ENCODE measurements around the gene GATAD2A. TPM values are rescaled to one million over a fixed set of nuclear protein-coding genes. Genes with fewer than 3 reads are reported as not detected.
"Not testable (repeated sequence)": the region's sequence is repeated elsewhere in the genome, so short reads cannot be mapped to it uniquely, and the experiment has no call there.

GATAD2A gene
- total RNA-seq, 2 experiments from 2014 or later = 123 to 139 TPM

DNA sequence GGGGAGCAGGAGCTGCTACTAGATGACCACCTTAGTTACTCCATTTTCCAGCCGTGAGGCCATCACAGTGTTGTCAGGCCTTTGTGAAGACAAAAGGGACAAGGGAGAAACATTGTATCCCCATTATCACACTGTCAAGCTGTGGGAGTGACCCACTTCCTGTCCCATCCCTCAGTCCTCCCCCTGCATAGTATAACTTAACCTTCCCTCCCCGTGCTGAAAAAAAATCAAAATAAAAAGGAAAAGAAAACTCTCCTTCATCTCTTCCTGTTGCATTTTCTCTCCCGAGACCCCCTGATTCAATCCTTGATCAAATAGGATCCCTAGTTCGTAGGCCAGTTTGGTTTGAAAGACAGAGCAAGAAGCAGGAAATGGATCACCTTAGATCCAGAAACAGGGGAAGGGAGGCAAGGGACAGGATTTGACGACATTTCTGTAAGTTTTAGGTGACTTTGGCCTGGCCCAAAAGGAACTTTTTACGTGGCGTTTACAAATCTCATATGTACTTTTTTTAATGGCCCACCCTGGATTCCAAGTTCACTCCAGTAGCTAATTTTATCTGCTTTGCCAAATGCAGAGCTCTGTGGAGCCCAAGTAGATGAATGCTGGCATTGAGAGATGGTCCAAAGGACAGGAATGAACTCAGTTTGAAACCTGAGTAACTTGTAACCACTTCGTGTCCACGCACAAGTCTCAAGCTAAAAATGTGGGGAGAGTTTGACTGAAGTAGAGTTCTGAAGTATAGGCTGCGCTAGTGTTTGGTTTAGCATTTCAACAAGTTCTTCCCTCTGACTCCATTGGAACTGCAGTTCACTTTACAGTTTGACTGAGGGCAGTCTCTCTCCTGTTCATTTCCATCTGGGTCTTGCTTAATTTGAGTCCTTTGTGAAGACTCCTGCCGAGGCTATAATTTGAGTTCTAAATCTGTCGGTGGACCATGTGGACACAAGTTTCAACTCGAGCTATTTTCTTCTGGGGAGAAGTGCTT lies 16.6 kb upstream of the GATAD2A start:
- H3K9me3 Mint-ChIP-seq (ENCODE audit: low read depth) = no peaks in the 10 kb centered on the region
- H3K36me3 Mint-ChIP-seq (ENCODE audit: low read depth) = peaks cover 18% of the 10 kb centered on the region
- CTCF ChIA-PET = interaction anchor here (0.6 to 1.8 kb wide), 4 partner anchors 10 to 110 kb away, joined by 3 to 4 read pairs (median 4); no protein-coding TSS in a partner anchor
- no peak for DNase-seq
- ATAC-seq = no peak
- no peaks in the 10 kb centered on the region for H3K27me3 Mint-ChIP-seq
- POLR2A ChIA-PET = interaction anchor here (0.6 to 1.0 kb wide), 5 partner anchors 10 to 100 kb away, joined by 3 to 6 read pairs (median 3); no protein-coding TSS in a partner anchor
- peaks cover 54% of the 10 kb centered on the region for H3K4me1 Mint-ChIP-seq
- intact Hi-C loops (cut with DNase I, micrococcal nuclease) = loop anchor here in 1 of 2 experiments (5.0 kb wide), 1 partner anchor 817 kb away; the partner anchor contains the start of gene UBA52
- peak overlapping the region; percentile 77 for H3K27ac Mint-ChIP-seq
- H3K4me3 Mint-ChIP-seq = peak overlapping the region; percentile 86

DNA sequence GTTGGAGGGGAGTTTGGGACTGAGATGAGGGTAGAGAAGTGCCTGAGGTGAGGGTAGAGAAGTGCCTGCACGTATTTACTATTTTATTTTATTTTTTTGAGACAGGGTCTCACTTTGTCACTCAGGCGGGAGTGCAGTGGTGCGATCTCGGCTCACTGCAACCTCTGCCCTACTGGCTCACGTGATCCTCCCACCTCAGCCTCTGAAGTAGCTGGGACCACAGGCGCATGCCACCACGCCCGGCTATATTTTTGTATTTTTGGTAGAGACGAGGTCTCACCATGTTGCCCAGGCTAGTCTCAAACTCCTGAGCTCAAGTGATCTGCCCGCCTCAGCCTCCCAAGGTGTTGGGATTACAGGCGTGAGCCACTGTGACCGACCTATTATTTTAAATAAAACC lies 15.8 kb upstream of the GATAD2A start:
- ATAC-seq; H3K9me3 Mint-ChIP-seq (ENCODE audit: low read depth); H3K27me3 Mint-ChIP-seq; DNase-seq; H3K4me3 Mint-ChIP-seq: not testable (repeated sequence)
- Mint-ChIP-seq H3K4me1 (peaks cover 61% of the 10 kb centered on the region), H3K27ac (peak overlapping the region; percentile 7), H3K36me3 (ENCODE audit: low read depth) (peaks cover 18% of the 10 kb centered on the region)
- intact Hi-C loops (cut with DNase I, micrococcal nuclease) = loop anchor here in 1 of 2 experiments (5.0 kb wide), 1 partner anchor 817 kb away; the partner anchor contains the start of gene UBA52
- CTCF ChIA-PET = interaction anchor here (0.6 to 1.8 kb wide), 3 partner anchors 9 to 101 kb away, joined by 3 to 4 read pairs (median 3); no protein-coding TSS in a partner anchor
- POLR2A ChIA-PET = interaction anchor here (0.8 to 1.0 kb wide), 2 partner anchors 17 to 99 kb away, joined by 3 to 6 read pairs; no protein-coding TSS in a partner anchor

DNA sequence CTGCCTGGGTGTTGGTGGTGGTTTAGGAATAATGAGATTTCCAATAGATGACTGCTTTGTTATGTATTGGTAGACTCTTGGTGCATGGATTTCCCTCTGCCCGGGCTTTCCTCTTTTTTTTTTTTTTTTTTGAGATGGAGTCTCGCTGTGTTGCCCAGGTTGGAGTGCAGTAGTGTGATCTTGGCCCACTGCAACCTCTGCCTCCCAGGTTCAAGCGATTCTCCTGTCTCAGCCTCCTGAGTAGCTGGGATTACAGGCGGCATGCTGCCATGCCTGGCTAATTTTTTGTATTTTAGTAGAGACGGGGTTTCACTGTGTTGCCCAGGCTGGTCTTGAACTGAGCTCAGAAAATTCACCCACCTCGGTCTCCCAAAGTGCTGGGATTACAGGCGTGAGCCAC lies 11.1 kb upstream of the GATAD2A start:
- ATAC-seq; H3K36me3 Mint-ChIP-seq (ENCODE audit: low read depth); DNase-seq; H3K27me3 Mint-ChIP-seq; intact Hi-C loops (cut with DNase I, micrococcal nuclease); H3K9me3 Mint-ChIP-seq (ENCODE audit: low read depth); H3K4me3 Mint-ChIP-seq: not testable (repeated sequence)
- POLR2A ChIA-PET = interaction anchor here (0.6 kb wide), 1 partner anchor 20 kb away, joined by 5 read pairs; no protein-coding TSS in a partner anchor
- peak overlapping the region; percentile 83 for H3K27ac Mint-ChIP-seq
- CTCF ChIA-PET = interaction anchor here (0.7 kb wide), 1 partner anchor 68 kb away, joined by 3 read pairs; no protein-coding TSS in a partner anchor
- peaks cover 40% of the 10 kb centered on the region for H3K4me1 Mint-ChIP-seq

DNA sequence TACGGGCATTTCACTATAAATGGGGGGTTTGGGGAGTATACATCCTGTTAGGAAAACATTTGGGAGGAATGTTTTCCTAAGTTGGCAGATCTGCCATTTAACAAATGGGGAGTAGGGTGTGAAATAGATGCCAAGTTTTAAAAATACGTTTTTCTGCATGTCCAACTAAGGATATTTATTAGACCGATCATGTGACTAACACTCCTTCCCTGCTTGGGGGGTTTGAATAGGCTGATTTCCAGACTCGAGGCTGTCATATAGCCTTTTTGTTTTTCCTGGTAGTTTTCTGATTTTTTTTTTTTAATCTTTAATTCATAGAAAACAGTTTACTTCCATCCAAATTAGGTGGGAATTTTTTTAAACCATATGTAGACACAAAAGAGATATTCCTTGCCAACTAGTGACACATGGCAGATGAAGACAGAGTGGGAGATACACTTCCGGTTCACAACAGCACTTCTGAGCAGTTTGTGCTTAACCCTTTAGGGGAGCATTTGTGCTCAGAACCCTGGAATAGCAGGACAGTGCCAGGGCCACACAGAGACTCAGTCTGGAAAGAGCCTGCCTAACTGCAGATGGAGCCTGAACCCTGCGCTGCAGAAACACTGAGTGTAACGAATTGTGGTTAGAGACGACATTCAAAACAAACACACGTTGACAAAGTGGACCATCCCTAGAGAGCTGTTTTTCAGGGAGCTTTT lies 5.6 kb upstream of the GATAD2A start:
- Mint-ChIP-seq H3K36me3 (ENCODE audit: low read depth) (no peaks in the 10 kb centered on the region), H3K4me1 (peaks cover 40% of the 10 kb centered on the region), H3K27ac (no peak overlapping the region), H3K27me3 (no peaks in the 10 kb centered on the region), H3K4me3 (no peak overlapping the region), H3K9me3 (ENCODE audit: low read depth) (no peaks in the 10 kb centered on the region)
- DNase-seq (no peak), ATAC-seq (peak; percentile 18)
- intact Hi-C loops (cut with DNase I, micrococcal nuclease) = no loop called here
- ChIA-PET CTCF (interaction anchor here (0.6 to 2.5 kb wide), 2 partner anchors 22 to 90 kb away, joined by 3 to 9 read pairs; no protein-coding TSS in a partner anchor), POLR2A (interaction anchor here (0.8 kb wide), 1 partner anchor 11 kb away, joined by 3 read pairs; no protein-coding TSS in a partner anchor)

DNA sequence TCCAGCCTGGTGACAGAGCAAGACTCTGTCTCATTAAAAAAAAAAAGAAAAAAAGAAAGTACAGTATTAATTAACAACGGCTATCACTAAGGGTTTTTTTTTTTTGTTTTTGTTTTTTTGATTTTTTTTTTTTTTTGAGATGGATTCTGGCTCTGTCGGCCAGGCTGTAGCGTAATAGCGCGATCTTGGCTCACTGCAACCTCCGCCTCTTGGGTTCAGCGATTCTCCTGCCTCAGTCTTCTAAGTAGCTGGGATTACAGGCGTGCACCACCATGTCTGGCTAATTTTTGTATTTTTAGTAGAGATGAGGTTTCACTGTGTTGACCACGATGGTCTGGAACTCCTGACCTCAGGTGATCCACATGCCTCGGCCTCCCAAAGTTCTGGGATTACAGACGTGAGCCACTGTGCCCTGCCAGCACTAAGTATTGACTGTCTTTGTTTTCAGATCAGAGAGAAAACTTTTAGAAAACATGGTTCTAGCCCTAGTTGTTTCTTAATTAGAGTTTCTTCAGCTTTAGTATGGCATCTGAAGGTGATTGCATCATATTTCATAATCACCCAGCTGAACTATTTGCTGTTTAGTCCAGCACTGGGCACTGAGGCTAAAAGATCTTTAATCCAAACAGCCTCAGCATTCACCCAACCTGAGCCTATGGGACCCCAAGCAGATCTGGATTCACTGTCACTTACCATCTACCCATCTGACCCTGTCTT lies 2.7 kb upstream of the GATAD2A start:
- Mint-ChIP-seq H3K36me3 (ENCODE audit: low read depth) (peaks cover 7% of the 10 kb centered on the region), H3K9me3 (ENCODE audit: low read depth) (no peaks in the 10 kb centered on the region), H3K4me3 (no peak overlapping the region), H3K27me3 (no peaks in the 10 kb centered on the region), H3K4me1 (peaks cover 56% of the 10 kb centered on the region), H3K27ac (peak overlapping the region; percentile 73)
- DNase-seq (no peak), ATAC-seq (no peak)
- intact Hi-C loops (cut with DNase I, micrococcal nuclease) = no loop called here
- ChIA-PET CTCF (interaction anchor here (0.6 kb wide), 2 partner anchors 38 to 226 kb away, joined by 3 read pairs; no protein-coding TSS in a partner anchor), POLR2A (interaction anchor here (0.6 kb wide), 1 partner anchor 16 kb away, joined by 4 read pairs; no protein-coding TSS in a partner anchor)

DNA sequence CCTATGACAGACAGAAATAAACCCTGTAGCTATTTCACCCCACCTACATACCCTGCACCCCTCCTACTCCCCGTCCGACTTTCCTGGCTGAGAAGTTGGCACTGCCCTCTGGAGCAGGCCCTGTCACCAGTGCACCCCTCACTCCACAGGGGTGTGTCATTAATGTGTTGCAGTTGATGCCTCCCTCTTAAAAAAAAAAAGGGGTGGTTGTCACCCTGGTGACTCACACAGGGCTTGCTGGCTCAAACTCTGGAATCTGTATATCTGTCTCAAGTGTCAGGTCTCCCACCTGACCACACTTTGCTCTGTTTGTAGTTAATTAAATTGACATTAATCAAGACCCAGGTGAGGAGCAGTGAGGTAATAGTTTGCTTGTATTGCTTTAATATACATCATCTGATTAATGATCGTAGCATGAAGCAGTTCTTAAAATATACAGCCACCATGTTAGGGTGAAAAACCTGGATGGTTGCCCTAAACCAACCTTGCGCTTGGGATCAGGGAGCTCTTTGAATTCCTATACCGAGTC lies 2.0 kb upstream of the GATAD2A start:
- Mint-ChIP-seq H3K4me3 (no peak overlapping the region), H3K36me3 (ENCODE audit: low read depth) (peaks cover 8% of the 10 kb centered on the region), H3K4me1 (peaks cover 61% of the 10 kb centered on the region), H3K27me3 (no peaks in the 10 kb centered on the region), H3K27ac (peak overlapping the region; percentile 73), H3K9me3 (ENCODE audit: low read depth) (no peaks in the 10 kb centered on the region)
- ATAC-seq (peak; percentile 16), DNase-seq (peak; percentile 39)
- CTCF ChIA-PET = interaction anchor here (0.6 kb wide), 1 partner anchor 39 kb away, joined by 3 read pairs; no protein-coding TSS in a partner anchor
- POLR2A ChIA-PET = interaction anchor here (0.6 kb wide), 1 partner anchor 17 kb away, joined by 4 read pairs; no protein-coding TSS in a partner anchor
- intact Hi-C loops (cut with DNase I, micrococcal nuclease) = no loop called here

DNA sequence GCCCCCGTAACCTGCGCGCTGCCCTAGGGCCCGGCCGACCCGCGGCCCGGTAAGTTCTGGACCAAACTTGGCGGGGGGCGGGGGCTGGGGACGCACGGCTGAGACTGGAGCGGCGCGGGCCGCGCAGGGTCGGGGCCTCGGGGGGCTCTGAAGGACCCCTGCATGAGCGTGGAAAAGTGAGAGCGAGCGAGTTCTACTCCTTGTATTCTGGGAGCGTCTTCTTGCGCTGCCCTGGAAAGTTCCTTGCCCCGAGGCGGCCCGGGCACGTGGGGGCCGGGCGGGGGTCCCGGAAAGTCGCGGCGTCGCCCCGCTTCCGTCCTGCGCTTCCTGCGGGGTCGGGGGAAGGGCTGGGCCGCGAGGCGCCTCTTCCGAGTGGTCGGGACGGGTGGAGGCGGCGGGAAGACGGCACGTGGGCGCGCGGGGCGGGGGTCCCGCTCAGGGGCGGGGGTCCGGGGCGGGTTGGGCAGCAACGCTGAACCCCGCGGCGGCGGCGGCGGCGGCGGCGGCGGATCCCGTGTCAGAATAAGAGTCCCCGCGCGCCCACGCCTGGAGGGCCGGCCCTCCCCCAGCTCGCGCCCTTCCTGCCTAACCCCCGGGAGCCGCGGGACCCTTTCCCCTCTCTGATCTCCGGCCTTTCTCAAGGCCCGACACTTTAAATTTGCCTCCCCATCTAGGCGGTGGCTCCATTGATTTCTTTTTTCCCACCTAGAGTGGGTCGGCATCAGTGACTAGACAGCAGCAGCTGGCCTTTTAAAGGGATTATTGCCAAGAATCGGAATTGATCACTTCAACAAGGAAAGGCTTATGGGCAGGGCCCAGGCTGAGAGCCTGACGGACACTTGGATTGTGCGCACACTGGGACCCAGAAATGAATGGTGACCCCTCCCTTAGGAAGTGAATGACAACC lies 749 bp downstream of the GATAD2A start:
- Mint-ChIP-seq H3K4me1 (peaks cover 75% of the 10 kb centered on the region), H3K9me3 (ENCODE audit: low read depth) (no peaks in the 10 kb centered on the region), H3K36me3 (ENCODE audit: low read depth) (peaks cover 11% of the 10 kb centered on the region), H3K27ac (peak overlapping the region; percentile 95), H3K27me3 (no peaks in the 10 kb centered on the region), H3K4me3 (peak overlapping the region; percentile 91)
- DNase-seq (peak; percentile 80), ATAC-seq (no peak)
- ChIA-PET POLR2A (interaction anchor here (0.6 to 1.5 kb wide), 10 partner anchors 9 to 487 kb away, joined by 3 to 14 read pairs (median 4); partner anchors contain the start of genes COPE and DDX49), CTCF (interaction anchor here (0.5 to 2.2 kb wide), 16 partner anchors 11 to 907 kb away, joined by 3 to 16 read pairs (median 4); no protein-coding TSS in a partner anchor)
- intact Hi-C loops (cut with DNase I, micrococcal nuclease) = loop anchor here (1.0 to 5.0 kb wide), 13 partner anchors 21 to 769 kb away; partner anchors contain the start of genes ATP13A1 (in 1 of the 2), BORCS8 (in 1 of the 2), KLHL26 (in 1 of the 2) and MAU2 (in 1 of the 2)

DNA sequence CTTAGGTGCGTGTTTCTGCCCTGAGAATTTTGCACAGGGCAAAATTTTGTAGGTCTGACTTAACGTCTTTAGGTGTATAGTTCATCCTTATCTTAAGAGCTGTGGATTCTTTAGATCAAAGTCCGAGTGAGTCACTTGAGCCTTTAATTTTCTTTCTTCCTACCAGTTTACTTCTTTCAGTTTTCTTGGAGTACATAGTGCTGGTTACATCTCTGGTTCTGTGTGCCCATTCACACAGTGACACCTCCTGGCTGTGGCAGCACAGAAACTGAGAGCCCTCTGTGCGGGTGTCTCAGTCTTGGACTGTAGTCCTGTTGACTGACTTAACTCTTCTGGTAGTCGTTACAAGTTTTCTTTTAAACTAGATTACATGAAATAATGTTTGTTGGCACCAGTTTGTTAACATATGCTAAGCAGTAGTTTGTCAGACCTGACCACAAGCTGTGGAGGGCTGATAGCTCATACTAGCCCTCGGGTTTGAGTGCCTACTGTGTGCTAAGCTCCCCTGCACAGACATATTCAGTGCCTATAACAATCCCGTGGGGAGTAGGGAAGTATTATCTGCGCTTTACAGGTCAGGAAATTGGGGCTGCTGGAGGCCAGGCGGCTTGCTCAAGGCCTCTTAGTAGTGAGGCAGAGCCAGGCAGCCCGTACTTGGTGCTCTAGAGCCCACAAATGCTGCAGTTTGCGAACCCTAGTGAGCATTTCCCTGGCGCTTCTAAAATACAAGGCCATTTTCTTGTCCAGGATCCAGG lies 1.6 kb downstream of the GATAD2A start:
- H3K27ac Mint-ChIP-seq = peak overlapping the region; percentile 95

More for the DNA sequence above, 1.6 kb downstream of the GATAD2A start:
- POLR2A ChIA-PET = interaction anchor here (0.6 to 1.1 kb wide), 3 partner anchors 21 to 1716 kb away, joined by 3 to 6 read pairs (median 5); partner anchors contain the start of genes COPE and DDX49
- ATAC-seq (peak; percentile 52), DNase-seq (peak; percentile 72)
- Mint-ChIP-seq H3K4me1 (peaks cover 77% of the 10 kb centered on the region), H3K9me3 (ENCODE audit: low read depth) (no peaks in the 10 kb centered on the region), H3K4me3 (peak overlapping the region; percentile 91), H3K36me3 (ENCODE audit: low read depth) (peaks cover 11% of the 10 kb centered on the region), H3K27me3 (no peaks in the 10 kb centered on the region)
- CTCF ChIA-PET = interaction anchor here (0.5 to 1.7 kb wide), 10 partner anchors 10 to 906 kb away, joined by 3 to 7 read pairs (median 4); no protein-coding TSS in a partner anchor
- intact Hi-C loops (cut with DNase I, micrococcal nuclease) = loop anchor here (1.0 to 5.0 kb wide), 5 partner anchors 38 to 770 kb away; partner anchors contain the start of genes ATP13A1 (in 1 of the 2) and KLHL26 (in 1 of the 2)

Data from activated CD4-positive, alpha-beta T cell treated with anti-CD3 and anti-CD28 coated beads for 36 hours (primary cell).